HUES48 (cell line): ENCODE results near the gene CDH7.

Experiments
- H3K27ac ChIP-seq: one replicate; pipeline ENCODE4 v1.7.0; 2013; ENCODE audit warnings: low read depth, low read length, inconsistent platforms
- H3K27me3 ChIP-seq: 2 replicates; pipeline ENCODE4 v1.6.1; 2013; ENCODE audit warnings: mild to moderate bottlenecking, low read length; ENCODE audit not compliant: control insufficient read depth, insufficient read depth
- H3K36me3 ChIP-seq: 2 replicates; pipeline ENCODE4 v1.6.1; 2013; ENCODE audit warnings: low read length; ENCODE audit not compliant: control insufficient read depth, insufficient read depth
- H3K4me1 ChIP-seq: 2 replicates; pipeline ENCODE4 v1.6.1; 2013; ENCODE audit warnings: mild to moderate bottlenecking, low read length; ENCODE audit not compliant: control insufficient read depth, insufficient read depth
- H3K4me3 ChIP-seq: 2 replicates; pipeline ENCODE4 v1.5.1; 2013; ENCODE audit warnings: mild to moderate bottlenecking, low read depth, low read length
- H3K9ac ChIP-seq: 2 replicates; pipeline ENCODE4 v1.6.1; 2013; ENCODE audit warnings: mild to moderate bottlenecking, low read depth, low read length, moderate library complexity
- H3K9me3 ChIP-seq: 2 replicates; pipeline ENCODE4 v1.6.1; 2013; ENCODE audit warnings: low read length; ENCODE audit not compliant: control insufficient read depth, insufficient read depth

The CDH7 gene

GRCh38 chr18:65907281-65907680, 156.5 kb downstream of the CDH7 start:
- Histone ChIP-seq H3K27me3 (peaks cover 96% of the 10 kb centered on the region), H3K36me3 (no peaks in the 10 kb centered on the region), H3K9me3 (no peaks in the 10 kb centered on the region), H3K4me3 (no peak overlapping the region), H3K4me1 (peaks cover 8% of the 10 kb centered on the region; the same call in 1 of the 2 replicates), H3K9ac (no peak overlapping the region), H3K27ac (peak overlapping the region; percentile 56)

- H3K27me3 ChIP-seq: no peaks in the 10 kb centered on the region
- H3K4me1 ChIP-seq: no peaks in the 10 kb centered on the region
- no peak overlapping the region for H3K9ac ChIP-seq
- H3K27ac ChIP-seq: no peak overlapping the region
- H3K9me3 ChIP-seq: no peaks in the 10 kb centered on the region
- H3K36me3 ChIP-seq: no peaks in the 10 kb centered on the region
- H3K4me3 ChIP-seq: no peak overlapping the region
Observed at GRCh38 chr18:65919018-65919417, 168.2 kb downstream of the CDH7 start.

- H3K9me3 ChIP-seq: no peaks in the 10 kb centered on the region
- H3K27ac ChIP-seq: no peak overlapping the region
- no peak overlapping the region for H3K4me3 ChIP-seq
- no peak overlapping the region for H3K9ac ChIP-seq
- no peaks in the 10 kb centered on the region for H3K27me3 ChIP-seq
- H3K4me1 ChIP-seq: no peaks in the 10 kb centered on the region
- H3K36me3 ChIP-seq: no peaks in the 10 kb centered on the region
Observed at GRCh38 chr18:65919663-65920062, 168.9 kb downstream of the CDH7 start.

- H3K4me3 ChIP-seq: no peak overlapping the region
- H3K27ac ChIP-seq: no peak overlapping the region
- H3K36me3 ChIP-seq: no peaks in the 10 kb centered on the region
- no peaks in the 10 kb centered on the region for H3K4me1 ChIP-seq
- no peak overlapping the region for H3K9ac ChIP-seq
- H3K9me3 ChIP-seq: no peaks in the 10 kb centered on the region
- H3K27me3 ChIP-seq: no peaks in the 10 kb centered on the region
Observed at GRCh38 chr18:65922103-65922502, 171.3 kb downstream of the CDH7 start.

- H3K27me3 ChIP-seq: no peaks in the 10 kb centered on the region
- H3K27ac ChIP-seq: no peak overlapping the region
- no peaks in the 10 kb centered on the region for H3K36me3 ChIP-seq
- no peaks in the 10 kb centered on the region for H3K4me1 ChIP-seq
- H3K9ac ChIP-seq: no peak overlapping the region
- H3K9me3 ChIP-seq: no peaks in the 10 kb centered on the region
- H3K4me3 ChIP-seq: no peak overlapping the region
Observed at GRCh38 chr18:65924904-65925303, 174.1 kb downstream of the CDH7 start.

- Histone ChIP-seq H3K27ac (no peak overlapping the region), H3K36me3 (no peaks in the 10 kb centered on the region), H3K9me3 (no peaks in the 10 kb centered on the region), H3K4me1 (peaks cover 6% of the 10 kb centered on the region), H3K4me3 (no peak overlapping the region), H3K9ac (no peak overlapping the region), H3K27me3 (no peaks in the 10 kb centered on the region)
Observed at GRCh38 chr18:65934874-65935273, 184.1 kb downstream of the CDH7 start.

- Histone ChIP-seq H3K36me3 (no peaks in the 10 kb centered on the region), H3K4me3 (no peak overlapping the region), H3K27me3 (no peaks in the 10 kb centered on the region), H3K4me1 (peaks cover 8% of the 10 kb centered on the region), H3K9ac (no peak overlapping the region), H3K27ac (no peak overlapping the region), H3K9me3 (no peaks in the 10 kb centered on the region)
Observed at GRCh38 chr18:65936678-65937077, 185.9 kb downstream of the CDH7 start.

GRCh38 chr18:65937180-65937579, 186.4 kb downstream of the CDH7 start:
- Histone ChIP-seq H3K27ac (no peak overlapping the region), H3K4me3 (no peak overlapping the region), H3K27me3 (no peaks in the 10 kb centered on the region), H3K4me1 (peaks cover 13% of the 10 kb centered on the region), H3K9ac (no peak overlapping the region), H3K9me3 (no peaks in the 10 kb centered on the region), H3K36me3 (no peaks in the 10 kb centered on the region)

- H3K4me3 ChIP-seq: no peak overlapping the region
- no peak overlapping the region for H3K9ac ChIP-seq
- H3K4me1 ChIP-seq: peaks cover 28% of the 10 kb centered on the region
Observed at GRCh38 chr18:65938592-65939372, 188.0 kb downstream of the CDH7 start.

More at GRCh38 chr18:65938592-65939372, 188.0 kb downstream of the CDH7 start:
- Histone ChIP-seq H3K36me3 (no peaks in the 10 kb centered on the region), H3K27ac (no peak overlapping the region), H3K9me3 (no peaks in the 10 kb centered on the region), H3K27me3 (no peaks in the 10 kb centered on the region)
